Transverse colon (tissue), 3 donors: Measurements from ENCODE around the gene FGGY.

Experiments used
- CTCF ChIP-seq, 5 experiments: fragments of 200-600 bp in 3 of 5; fragments of 450-650 bp in 2 of 5; sonication (generic) in 3 of 5; IDR thresholded peaks; 1 replicate in 2 of 5; 2 replicates in 3 of 5; pipeline ENCODE4 v1.5.1; 2016 to 2017; ENCODE audit warnings: antibody characterized with exemption in 5 of 5, inconsistent platforms in 3 of 5, mild to moderate bottlenecking in 2 of 5, moderate library complexity in 1 of 5
- EP300 ChIP-seq: sonication (generic); formaldehyde crosslinking; IDR thresholded peaks from one replicate; pipeline ENCODE4 v1.6.1; 2017; ENCODE audit warnings: antibody characterized with exemption, low read depth

- TF ChIP-seq CTCF (IDR thresholded peaks at IDR 0.05), result no peak
- no peak for TF ChIP-seq EP300
Measured at GRCh38 chr1:59455206-59455605, 158.3 kb downstream of the FGGY start.
